ENCODE data around the gene SSB. TPM values are rescaled to one million over a fixed set of nuclear protein-coding genes. Genes with fewer than 3 reads are reported as not detected.
"Not testable (repeated sequence)": the region's sequence is repeated elsewhere in the genome, so short reads cannot be mapped to it uniquely, and the experiment has no call there.

SSB gene
- total RNA-seq, 4 donors from 2014 or later = 35.5 to 91.0 (median 44.4) TPM

GRCh38 chr2:169849710-169850109, 51.0 kb downstream of the SSB start:
- H3K9me3 ChIP-seq = no peaks in the 10 kb centered on the region
- H3K4me3 ChIP-seq = no peak overlapping the region
- DNase-seq (ENCODE audit: low spot score in 2 of 2) = no peak
- no peak overlapping the region for H3K27ac ChIP-seq
- no peaks in the 10 kb centered on the region for H3K36me3 ChIP-seq
- H3K4me1 ChIP-seq = peaks cover 4% of the 10 kb centered on the region
- no peak for TF ChIP-seq CTCF (IDR thresholded peaks at IDR 0.05)
- no peak for TF ChIP-seq POLR2AphosphoS5 (IDR thresholded peaks at IDR 0.05)
- TF ChIP-seq POLR2A (IDR thresholded peaks at IDR 0.05) = no peak
- TF ChIP-seq EP300 (IDR thresholded peaks at IDR 0.05) = no peak
- 95% methylated on average over 1 of the region's 1 CpG for WGBS
- no peaks in the 10 kb centered on the region for H3K27me3 ChIP-seq

GRCh38 chr2:169853041-169853668, 54.5 kb downstream of the SSB start:
- H3K36me3 ChIP-seq = no peaks in the 10 kb centered on the region
- 92% methylated on average over 4 of the region's 4 CpGs for WGBS
- H3K4me3 ChIP-seq = no peak overlapping the region
- TF ChIP-seq POLR2AphosphoS5 (IDR thresholded peaks at IDR 0.05) (no peak), CTCF (IDR thresholded peaks at IDR 0.05) (no peak), POLR2A (IDR thresholded peaks at IDR 0.05) (no peak), EP300 (IDR thresholded peaks at IDR 0.05) (no peak)
- no peaks in the 10 kb centered on the region for H3K4me1 ChIP-seq
- no peak for DNase-seq (ENCODE audit: low spot score in 2 of 2)
- H3K9me3 ChIP-seq = no peaks in the 10 kb centered on the region
- no peaks in the 10 kb centered on the region for H3K27me3 ChIP-seq
- no peak overlapping the region for H3K27ac ChIP-seq

GRCh38 chr2:169855281-169856258, 56.9 kb downstream of the SSB start:
- H3K27ac ChIP-seq; H3K36me3 ChIP-seq; H3K4me3 ChIP-seq; DNase-seq (ENCODE audit: low spot score in 2 of 2); H3K9me3 ChIP-seq; H3K27me3 ChIP-seq; H3K4me1 ChIP-seq: not testable (repeated sequence)
- WGBS = 95% methylated on average over 42 of the region's 42 CpGs

GRCh38 chr2:169859423-169859822, 60.8 kb downstream of the SSB start:
- Histone ChIP-seq H3K9me3 (no peaks in the 10 kb centered on the region), H3K36me3 (no peaks in the 10 kb centered on the region), H3K4me3 (no peak overlapping the region), H3K27me3 (no peaks in the 10 kb centered on the region), H3K27ac (no peak overlapping the region), H3K4me1 (peaks cover 4% of the 10 kb centered on the region)
- WGBS = 96% methylated on average over 4 of the region's 4 CpGs
- DNase-seq (ENCODE audit: low spot score in 2 of 2) = no peak
- TF ChIP-seq CTCF (IDR thresholded peaks at IDR 0.05) = no peak

GRCh38 chr2:169860149-169860548, 61.5 kb downstream of the SSB start:
- no peak for DNase-seq (ENCODE audit: low spot score in 2 of 2)
- no peak for TF ChIP-seq POLR2A (IDR thresholded peaks at IDR 0.05)
- TF ChIP-seq EP300 (IDR thresholded peaks at IDR 0.05) = no peak
- no peak for TF ChIP-seq POLR2AphosphoS5 (IDR thresholded peaks at IDR 0.05)
- no peak for TF ChIP-seq CTCF (IDR thresholded peaks at IDR 0.05)
- Histone ChIP-seq H3K27me3 (no peaks in the 10 kb centered on the region), H3K36me3 (no peaks in the 10 kb centered on the region), H3K9me3 (no peaks in the 10 kb centered on the region), H3K4me1 (peaks cover 4% of the 10 kb centered on the region), H3K4me3 (no peak overlapping the region), H3K27ac (no peak overlapping the region)
- WGBS = 94% methylated on average over 4 of the region's 4 CpGs

Other genes starting within 250 kb of the SSB start
- gene FASTKD1, start 225.0 kb upstream of the SSB start, total RNA-seq = 10 to 100 TPM in 3 of 4 donors, 1 to 10 TPM in 1; 8.2 to 22.4 (median 16.1) TPM
- gene PPIG, start 214.5 kb upstream of the SSB start, total RNA-seq = 10 to 100 TPM; 29.0 to 48.0 (median 31.1) TPM
- not detected for gene CFAP210, start 104.5 kb upstream of the SSB start, total RNA-seq
- gene PHOSPHO2, start 104.4 kb upstream of the SSB start, total RNA-seq = 1 to 10 TPM; 3.5 to 5.6 (median 4.4) TPM
- gene KLHL23, start 65.0 kb upstream of the SSB start, total RNA-seq = 1 to 10 TPM in 3 of 4 donors, under 1 TPM in 1; 0.98 to 4.2 (median 3.3) TPM
- 10 to 100 TPM; 34.8 to 43.9 (median 41.2) TPM for gene METTL5, start 26.0 kb downstream of the SSB start, total RNA-seq
- 100 to 1,000 TPM in 1 of 4 donors, 10 to 100 TPM in 3; 41.9 to 140 (median 60.4) TPM for gene UBR3, start 28.6 kb downstream of the SSB start, total RNA-seq